IPS-18c (cell line): ENCODE data around the gene FRMD4A.
"Not testable (repeated sequence)": the region's sequence is repeated elsewhere in the genome, so short reads cannot be mapped to it uniquely, and the experiment has no call there.

ENCODE experiments used
- H3K4me3 ChIP-seq: 2 replicates; pipeline ENCODE4 v1.7.0; 2013; ENCODE audit warnings: low read depth, mild to moderate bottlenecking, low read length, moderate library complexity; ENCODE audit not compliant: insufficient read depth
- H3K9me3 ChIP-seq: one replicate; pipeline ENCODE4 v1.6.1; 2013; ENCODE audit warnings: mild to moderate bottlenecking, low read length, moderate library complexity; ENCODE audit not compliant: control insufficient read depth, insufficient read depth

Gene FRMD4A

GRCh38 chr10:13721486-13721885, 609.2 kb downstream of the FRMD4A start:
- H3K4me3 ChIP-seq = no peak overlapping the region
- no peaks in the 10 kb centered on the region for H3K9me3 ChIP-seq

GRCh38 chr10:13720699-13721098, 610.0 kb downstream of the FRMD4A start:
- H3K4me3 ChIP-seq = no peak overlapping the region
- no peaks in the 10 kb centered on the region for H3K9me3 ChIP-seq

GRCh38 chr10:13719425-13719824, 611.3 kb downstream of the FRMD4A start:
- H3K4me3 ChIP-seq = no peak overlapping the region
- no peaks in the 10 kb centered on the region for H3K9me3 ChIP-seq

- H3K9me3 ChIP-seq = no peaks in the 10 kb centered on the region
- no peak overlapping the region for H3K4me3 ChIP-seq
Measured at GRCh38 chr10:13718820-13719219, 611.9 kb downstream of the FRMD4A start.

GRCh38 chr10:13717936-13718772, 612.6 kb downstream of the FRMD4A start:
- no peaks in the 10 kb centered on the region for H3K9me3 ChIP-seq
- H3K4me3 ChIP-seq = no peak overlapping the region

GRCh38 chr10:13717571-13717935, 613.2 kb downstream of the FRMD4A start:
- no peaks in the 10 kb centered on the region for H3K9me3 ChIP-seq
- H3K4me3 ChIP-seq = no peak overlapping the region

- Histone ChIP-seq H3K4me3 (no peak overlapping the region), H3K9me3 (no peaks in the 10 kb centered on the region)
Measured at GRCh38 chr10:13716081-13717071, 614.3 kb downstream of the FRMD4A start.

- H3K9me3 ChIP-seq, H3K4me3 ChIP-seq: not testable (repeated sequence)
Measured at GRCh38 chr10:13715596-13715995, 615.1 kb downstream of the FRMD4A start.

- H3K4me3 ChIP-seq = no peak overlapping the region
- no peaks in the 10 kb centered on the region for H3K9me3 ChIP-seq
Measured at GRCh38 chr10:13715100-13715499, 615.6 kb downstream of the FRMD4A start.

GRCh38 chr10:13712837-13713581, 617.7 kb downstream of the FRMD4A start:
- no peak overlapping the region for H3K4me3 ChIP-seq
- H3K9me3 ChIP-seq = no peaks in the 10 kb centered on the region

GRCh38 chr10:13712476-13712836, 618.3 kb downstream of the FRMD4A start:
- H3K4me3 ChIP-seq = no peak overlapping the region; the same call in 1 of the 2 replicates
- no peaks in the 10 kb centered on the region for H3K9me3 ChIP-seq

- no peak overlapping the region for H3K4me3 ChIP-seq
Measured at GRCh38 chr10:13711291-13711690, 619.4 kb downstream of the FRMD4A start.

GRCh38 chr10:13709931-13710650, 620.6 kb downstream of the FRMD4A start:
- H3K4me3 ChIP-seq = no peak overlapping the region
- H3K9me3 ChIP-seq = no peaks in the 10 kb centered on the region

More at GRCh38 chr10:13711291-13711690, 619.4 kb downstream of the FRMD4A start:
- no peaks in the 10 kb centered on the region for H3K9me3 ChIP-seq

- Histone ChIP-seq H3K4me3 (no peak overlapping the region), H3K9me3 (no peaks in the 10 kb centered on the region)
Measured at GRCh38 chr10:13708256-13708990, 622.3 kb downstream of the FRMD4A start.

GRCh38 chr10:13707156-13707881, 623.4 kb downstream of the FRMD4A start:
- Histone ChIP-seq H3K4me3 (peak overlapping the region; percentile 29), H3K9me3 (no peaks in the 10 kb centered on the region)

GRCh38 chr10:13706604-13707003, 624.1 kb downstream of the FRMD4A start:
- Histone ChIP-seq H3K4me3 (peak overlapping the region; percentile 29), H3K9me3 (no peaks in the 10 kb centered on the region)
